Endothelial cell (in vitro differentiated cells): ENCODE results near the gene THAP7. TPM values are rescaled to one million over a fixed set of nuclear protein-coding genes. Genes with fewer than 3 reads are reported as not detected.

ENCODE experiments used
- DNase-seq: peaks from one replicate; pipeline ENCODE4 v3.0.0; 2021; ENCODE audit warnings: low spot score
- H3K27ac Mint-ChIP-seq: one replicate; pipeline ENCODE4 v1.8.0; 2021; ENCODE audit warnings: mixed read lengths, inconsistent platforms; ENCODE audit not compliant: unreplicated experiment
- H3K27me3 Mint-ChIP-seq: one replicate; pipeline ENCODE4 v1.8.0; 2021; ENCODE audit warnings: mild to moderate bottlenecking, moderate library complexity, mixed read lengths, inconsistent platforms; ENCODE audit not compliant: unreplicated experiment
- H3K36me3 Mint-ChIP-seq: one replicate; pipeline ENCODE4 v1.8.0; 2021; ENCODE audit warnings: mild to moderate bottlenecking, low read depth, mixed read lengths, inconsistent platforms; ENCODE audit not compliant: unreplicated experiment
- H3K4me1 Mint-ChIP-seq: one replicate; pipeline ENCODE4 v1.8.0; 2021; ENCODE audit warnings: mild to moderate bottlenecking, mixed read lengths, inconsistent platforms; ENCODE audit not compliant: unreplicated experiment
- H3K4me3 Mint-ChIP-seq: one replicate; pipeline ENCODE4 v1.8.0; 2021; ENCODE audit warnings: mild to moderate bottlenecking, mixed read lengths, inconsistent platforms; ENCODE audit not compliant: unreplicated experiment
- H3K9me3 Mint-ChIP-seq: one replicate; pipeline ENCODE4 v1.8.0; 2021; ENCODE audit warnings: mixed read lengths, inconsistent platforms; ENCODE audit not compliant: unreplicated experiment
- total RNA-seq: library from RNA; stranded (reverse); fragmentation: NEBNext Ultra II Directional; extraction: Animal tissue kit (Norgen Biotek cat#: 25700); gene quantifications from one replicate; pipeline ENCODE4 v1.2.1, GENCODE V29; 2021; ENCODE audit not compliant: unreplicated experiment
- TF ChIP-seq, protein P1 (sequence below): fragments of 200-600 bp; sonication (generic); IDR thresholded peaks from one replicate; pipeline ENCODE4 v1.5.0; 2021; ENCODE audit warnings: antibody characterized with exemption; ENCODE audit not compliant: unreplicated experiment

THAP7 gene
- total RNA-seq, 1 donor from 2014 or later = 13.5 TPM

DNA sequence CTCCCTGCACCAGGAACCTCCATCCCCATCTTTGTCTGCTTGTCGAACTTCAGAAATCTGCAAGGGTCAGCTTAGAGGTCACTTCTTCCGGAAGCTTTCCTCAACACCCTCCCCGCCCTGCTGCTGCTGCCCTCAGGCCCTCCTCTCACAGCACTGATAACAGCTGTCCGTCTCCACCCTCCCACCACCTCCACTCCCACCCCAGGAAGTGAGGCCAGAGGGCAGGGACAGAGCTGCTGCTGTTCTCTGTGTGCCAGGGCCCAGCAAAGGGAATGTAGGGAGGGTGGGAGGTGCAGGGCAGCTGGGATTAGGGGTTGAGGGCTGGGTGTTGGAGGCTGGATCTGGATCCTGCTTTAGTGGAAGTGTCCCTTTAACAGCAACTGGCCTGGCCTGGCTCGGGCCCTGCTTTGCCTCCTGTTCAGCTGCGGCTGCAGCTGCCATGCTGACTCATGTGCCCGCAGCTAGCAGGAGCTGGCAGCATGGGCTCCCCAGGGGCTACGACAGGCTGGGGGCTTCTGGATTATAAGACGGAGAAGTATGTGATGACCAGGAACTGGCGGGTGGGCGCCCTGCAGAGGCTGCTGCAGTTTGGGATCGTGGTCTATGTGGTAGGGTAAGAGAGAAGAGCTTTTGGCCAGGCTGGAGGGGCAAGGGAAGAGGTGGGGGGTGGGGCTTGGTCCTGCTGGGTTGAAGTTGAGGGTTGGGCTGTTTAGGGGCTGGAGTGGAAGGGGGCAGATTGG is 13.0 kb upstream of the THAP7 start, which contains the start of gene P2RX6:
P2RX6 (plus strand) TSS at position 440 of the 740 bp plus-strand sequence; CDS start at position 450, 10 bp downstream.
- H3K9me3 Mint-ChIP-seq = no peaks in the 10 kb centered on the region
- no peak for DNase-seq
- TF ChIP-seq, protein P1, sequence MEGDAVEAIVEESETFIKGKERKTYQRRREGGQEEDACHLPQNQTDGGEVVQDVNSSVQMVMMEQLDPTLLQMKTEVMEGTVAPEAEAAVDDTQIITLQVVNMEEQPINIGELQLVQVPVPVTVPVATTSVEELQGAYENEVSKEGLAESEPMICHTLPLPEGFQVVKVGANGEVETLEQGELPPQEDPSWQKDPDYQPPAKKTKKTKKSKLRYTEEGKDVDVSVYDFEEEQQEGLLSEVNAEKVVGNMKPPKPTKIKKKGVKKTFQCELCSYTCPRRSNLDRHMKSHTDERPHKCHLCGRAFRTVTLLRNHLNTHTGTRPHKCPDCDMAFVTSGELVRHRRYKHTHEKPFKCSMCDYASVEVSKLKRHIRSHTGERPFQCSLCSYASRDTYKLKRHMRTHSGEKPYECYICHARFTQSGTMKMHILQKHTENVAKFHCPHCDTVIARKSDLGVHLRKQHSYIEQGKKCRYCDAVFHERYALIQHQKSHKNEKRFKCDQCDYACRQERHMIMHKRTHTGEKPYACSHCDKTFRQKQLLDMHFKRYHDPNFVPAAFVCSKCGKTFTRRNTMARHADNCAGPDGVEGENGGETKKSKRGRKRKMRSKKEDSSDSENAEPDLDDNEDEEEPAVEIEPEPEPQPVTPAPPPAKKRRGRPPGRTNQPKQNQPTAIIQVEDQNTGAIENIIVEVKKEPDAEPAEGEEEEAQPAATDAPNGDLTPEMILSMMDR = no peak
- H3K27me3 Mint-ChIP-seq = peaks cover 8% of the 10 kb centered on the region
- H3K4me1 Mint-ChIP-seq = peaks cover 7% of the 10 kb centered on the region
- peak within 1 kb of the TSS; percentile 94 for H3K4me3 Mint-ChIP-seq
- peaks cover 2% of the 10 kb centered on the region for H3K36me3 Mint-ChIP-seq
- H3K27ac Mint-ChIP-seq = peak within 1 kb of the TSS; percentile 87

GRCh38 chr22:21014202-21014725 is 12.3 kb upstream of the THAP7 start:
- peaks cover 7% of the 10 kb centered on the region for H3K4me1 Mint-ChIP-seq
- peak overlapping the region; percentile 87 for H3K27ac Mint-ChIP-seq
- peak overlapping the region; percentile 94 for H3K4me3 Mint-ChIP-seq
- TF ChIP-seq, protein P1 = no peak
- H3K27me3 Mint-ChIP-seq = peaks cover 8% of the 10 kb centered on the region
- no peaks in the 10 kb centered on the region for H3K36me3 Mint-ChIP-seq
- DNase-seq = peak; percentile 88
- H3K9me3 Mint-ChIP-seq = no peaks in the 10 kb centered on the region

DNA sequence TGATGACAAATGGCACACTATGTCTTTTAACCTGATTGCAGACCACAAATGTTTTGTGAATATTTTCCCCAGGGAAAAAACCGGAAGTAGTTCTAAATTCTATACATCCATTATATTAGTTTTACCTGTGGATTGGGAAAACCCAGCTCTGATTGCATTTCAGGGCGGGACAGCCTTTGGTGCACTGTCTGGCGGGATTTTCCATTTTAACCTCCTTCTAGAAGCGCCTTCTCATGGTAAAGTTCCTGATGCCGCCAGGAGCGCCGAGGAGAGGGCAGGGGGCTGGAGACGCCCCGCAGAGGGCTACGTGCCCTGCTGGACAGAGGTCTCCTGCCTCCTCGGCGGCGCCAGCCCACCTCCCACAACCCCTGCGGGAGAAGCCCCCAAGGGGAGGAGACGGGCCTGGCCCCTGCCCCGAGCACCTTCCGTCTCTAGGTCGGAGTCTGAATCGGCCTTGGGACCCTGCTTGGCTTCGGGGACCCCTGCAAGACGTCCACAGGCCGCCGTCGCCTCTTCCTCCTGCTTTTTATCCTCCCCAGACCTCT is 11.8 kb upstream of the THAP7 start:
- no peak for DNase-seq

DNA sequence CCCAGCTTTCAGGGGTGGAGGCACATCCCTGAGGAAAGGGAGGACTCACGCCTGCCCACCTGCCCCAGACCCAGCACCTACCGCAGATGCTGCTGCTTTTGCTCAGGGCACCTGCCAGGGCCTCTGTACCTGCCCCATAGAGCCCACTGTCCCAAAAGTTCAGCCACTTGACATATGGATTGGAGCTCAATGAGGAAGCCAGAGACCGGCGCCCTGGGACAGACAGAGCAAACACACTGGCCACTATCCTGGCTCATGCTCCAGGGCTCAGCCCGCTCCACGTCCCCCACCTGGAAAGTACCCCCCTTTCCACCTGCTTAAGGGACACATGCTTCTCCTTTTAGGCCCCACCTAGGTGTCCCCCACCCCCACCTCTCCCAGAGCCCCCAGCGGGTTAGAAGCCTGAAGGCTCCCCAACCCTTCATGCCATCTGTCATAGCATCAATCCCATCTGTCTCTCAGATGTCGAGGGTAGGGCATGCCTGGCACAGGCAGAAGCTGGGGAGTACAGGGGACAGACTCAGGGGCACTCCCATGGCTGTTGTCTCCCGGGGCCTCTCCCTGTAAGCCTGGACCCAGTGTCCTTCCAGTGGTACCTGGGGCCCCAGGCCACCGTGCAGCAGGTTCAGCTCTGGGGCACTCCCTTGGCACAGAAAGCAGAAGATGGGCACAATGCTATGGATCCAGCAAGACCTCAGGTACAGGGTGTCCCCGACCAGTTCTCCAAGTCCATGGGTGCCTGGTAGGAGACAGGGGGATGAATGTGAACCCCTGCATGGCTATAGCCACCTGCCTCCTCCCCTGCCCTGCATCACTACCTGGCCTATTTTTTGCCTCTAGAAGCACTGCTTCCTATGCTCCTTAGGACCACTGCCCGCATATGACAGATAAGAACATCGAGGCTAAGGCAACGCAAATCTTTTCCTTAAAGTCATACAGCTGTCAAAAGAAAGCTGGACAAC is 10.8 kb upstream of the THAP7 start:
- peaks cover 8% of the 10 kb centered on the region for H3K27me3 Mint-ChIP-seq
- peaks cover 7% of the 10 kb centered on the region for H3K4me1 Mint-ChIP-seq
- H3K9me3 Mint-ChIP-seq = no peaks in the 10 kb centered on the region
- no peak overlapping the region for H3K27ac Mint-ChIP-seq
- no peak for DNase-seq
- no peaks in the 10 kb centered on the region for H3K36me3 Mint-ChIP-seq
- TF ChIP-seq, protein P1 = no peak
- no peak overlapping the region for H3K4me3 Mint-ChIP-seq

More for the DNA sequence above, 11.8 kb upstream of the THAP7 start:
- H3K4me1 Mint-ChIP-seq = peaks cover 7% of the 10 kb centered on the region
- H3K9me3 Mint-ChIP-seq = no peaks in the 10 kb centered on the region
- no peaks in the 10 kb centered on the region for H3K36me3 Mint-ChIP-seq
- peaks cover 8% of the 10 kb centered on the region for H3K27me3 Mint-ChIP-seq
- TF ChIP-seq, protein P1 = no peak
- peak overlapping the region; percentile 87 for H3K27ac Mint-ChIP-seq
- H3K4me3 Mint-ChIP-seq = peak overlapping the region; percentile 94
